ENCODE results near the gene NUDT4.
"Not testable (repeated sequence)": the region's sequence is repeated elsewhere in the genome, so short reads cannot be mapped to it uniquely, and the experiment has no call there.

The NUDT4 gene

GRCh38 chr12:93366422-93366821 lies 11.3 kb upstream of the NUDT4 start:
- no peak for DNase-seq (ENCODE audit: low read depth in 2 of 2)

- no peak for DNase-seq (ENCODE audit: low read depth in 2 of 2)
These were observed 9.0 kb upstream of the NUDT4 start for GRCh38 chr12:93368766-93369165.

GRCh38 chr12:93369505-93369904 lies 8.2 kb upstream of the NUDT4 start:
- DNase-seq (ENCODE audit: low read depth in 2 of 2): no peak

- DNase-seq (ENCODE audit: low read depth in 2 of 2): no peak
These were observed 6.8 kb upstream of the NUDT4 start for GRCh38 chr12:93370947-93371346.

- DNase-seq (ENCODE audit: low read depth in 2 of 2): no peak
These were observed 3.6 kb upstream of the NUDT4 start for GRCh38 chr12:93373961-93374656.

GRCh38 chr12:93375906-93376305 lies 1.8 kb upstream of the NUDT4 start:
- no peak for DNase-seq (ENCODE audit: low read depth in 2 of 2)

GRCh38 chr12:93376436-93377251 lies 1.1 kb upstream of the NUDT4 start:
- no peak for DNase-seq (ENCODE audit: low read depth in 2 of 2)

- DNase-seq (ENCODE audit: low read depth in 2 of 2): peak; percentile 40 to 41
These were observed 672 bp downstream of the NUDT4 start for GRCh38 chr12:93378196-93378997.

GRCh38 chr12:93378998-93379325 lies 1.2 kb downstream of the NUDT4 start:
- no peak for DNase-seq (ENCODE audit: low read depth in 2 of 2)

- DNase-seq (ENCODE audit: low read depth in 2 of 2): no peak
These were observed 1.7 kb downstream of the NUDT4 start for GRCh38 chr12:93379326-93379980.

DNA sequence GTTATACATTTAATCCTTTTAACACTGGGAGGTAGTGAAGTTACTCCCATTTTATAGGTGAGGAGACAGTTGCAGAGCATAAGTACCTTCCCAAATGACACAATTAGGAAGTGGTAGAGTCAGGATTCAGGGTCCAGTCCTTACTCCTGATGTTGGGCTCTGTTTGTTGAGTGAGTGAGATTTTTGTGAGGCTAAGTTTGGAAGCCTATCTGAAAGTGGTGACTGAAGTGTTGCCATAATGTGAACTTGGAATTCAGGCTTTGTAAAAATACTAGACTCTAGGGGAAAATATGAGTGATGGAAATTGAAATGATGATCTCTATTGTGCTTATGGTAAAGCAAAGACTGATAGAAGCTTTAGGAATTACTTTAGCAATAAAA lies 2.2 kb downstream of the NUDT4 start:
- no peak for DNase-seq (ENCODE audit: low read depth in 2 of 2)

GRCh38 chr12:93380480-93381121 lies 2.9 kb downstream of the NUDT4 start:
- no peak for DNase-seq (ENCODE audit: low read depth in 2 of 2)

DNA sequence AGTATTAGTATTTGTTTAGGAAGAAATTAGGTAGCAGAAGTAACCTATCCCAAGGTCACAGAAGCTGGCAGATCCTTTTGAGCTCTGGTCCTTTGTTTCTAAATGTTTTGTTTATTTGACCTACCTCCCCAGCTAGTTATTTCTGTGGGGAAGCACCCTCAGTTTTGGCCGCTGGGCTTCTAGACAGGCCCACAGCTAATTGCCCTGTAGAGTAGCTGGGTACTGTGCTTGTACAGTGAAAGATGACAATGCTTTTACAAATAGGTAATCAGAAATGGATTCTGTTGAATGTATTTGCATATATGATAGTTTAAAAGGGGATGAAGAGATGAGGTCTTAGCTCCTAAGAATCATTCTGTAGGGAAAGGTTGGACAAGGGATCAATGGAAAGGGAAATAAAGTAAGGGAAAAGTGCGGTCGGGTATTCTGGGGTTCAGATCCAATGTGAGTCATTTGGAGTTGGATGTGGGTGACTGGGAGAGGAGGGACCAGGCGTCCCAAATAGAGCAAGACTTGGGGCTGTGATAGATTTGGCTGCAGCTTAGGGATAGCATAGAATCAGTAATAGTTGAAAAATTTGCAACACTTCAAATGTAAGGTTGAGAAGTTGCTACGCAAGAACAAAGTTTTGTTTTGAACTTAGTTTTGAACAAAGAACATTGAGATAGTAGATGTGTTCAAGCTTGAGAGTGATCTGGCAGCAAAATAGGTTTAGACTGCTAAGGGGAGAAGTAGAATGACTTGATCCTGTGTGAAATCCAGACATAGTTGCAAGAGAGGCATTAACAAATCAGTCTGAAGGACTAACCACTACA lies 3.6 kb downstream of the NUDT4 start:
- no peak for DNase-seq (ENCODE audit: low read depth in 2 of 2)

DNA sequence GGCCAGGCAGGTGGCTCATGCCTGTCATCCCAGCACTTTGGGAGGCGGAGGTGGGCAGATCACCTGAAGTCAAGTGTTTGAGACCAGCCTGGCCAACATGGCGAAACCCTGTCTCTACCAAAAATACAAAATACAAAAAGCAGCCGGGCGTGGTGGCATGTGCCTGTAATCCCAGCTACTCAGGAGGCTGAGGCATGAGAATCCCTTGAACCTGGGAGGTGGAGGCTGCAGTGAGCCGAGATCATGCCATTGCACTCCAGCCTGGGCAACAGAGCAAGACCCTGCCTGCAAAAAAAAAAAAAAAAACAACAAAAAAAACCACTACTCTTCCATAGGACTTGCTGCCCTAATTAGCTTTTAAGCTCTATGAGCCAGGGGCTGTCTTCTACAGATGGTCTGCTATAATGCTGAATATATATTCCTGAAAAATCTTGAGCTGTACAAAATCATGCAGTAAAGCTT lies 4.3 kb downstream of the NUDT4 start:
- DNase-seq (ENCODE audit: low read depth in 2 of 2): not testable (repeated sequence)

GRCh38 chr12:93387780-93388179 lies 10.1 kb downstream of the NUDT4 start:
- DNase-seq (ENCODE audit: low read depth in 2 of 2): peak; percentile 49 to 70

DNA sequence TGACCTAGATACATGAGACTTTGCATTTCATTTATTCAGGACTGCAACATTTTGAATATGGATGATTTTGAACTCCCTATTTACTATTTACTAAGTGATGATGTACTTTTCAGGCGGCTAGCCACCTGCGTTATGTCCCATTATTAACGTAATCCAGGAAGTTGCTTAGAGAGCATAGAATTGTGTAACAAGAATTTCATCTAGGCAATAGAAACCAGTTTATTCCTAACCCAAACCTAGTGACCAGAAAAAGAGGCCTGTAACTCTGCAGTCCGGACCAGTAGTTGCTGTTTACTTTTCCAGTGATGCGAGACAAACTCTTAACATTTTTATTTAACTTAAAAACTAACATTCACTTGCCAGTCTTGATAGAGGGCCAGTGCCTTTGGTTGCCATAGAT lies 12.3 kb downstream of the NUDT4 start:
- no peak for DNase-seq (ENCODE audit: low read depth in 2 of 2)

GRCh38 chr12:93390549-93391297 lies 13.0 kb downstream of the NUDT4 start:
- no peak for DNase-seq (ENCODE audit: low read depth in 2 of 2)

DNA sequence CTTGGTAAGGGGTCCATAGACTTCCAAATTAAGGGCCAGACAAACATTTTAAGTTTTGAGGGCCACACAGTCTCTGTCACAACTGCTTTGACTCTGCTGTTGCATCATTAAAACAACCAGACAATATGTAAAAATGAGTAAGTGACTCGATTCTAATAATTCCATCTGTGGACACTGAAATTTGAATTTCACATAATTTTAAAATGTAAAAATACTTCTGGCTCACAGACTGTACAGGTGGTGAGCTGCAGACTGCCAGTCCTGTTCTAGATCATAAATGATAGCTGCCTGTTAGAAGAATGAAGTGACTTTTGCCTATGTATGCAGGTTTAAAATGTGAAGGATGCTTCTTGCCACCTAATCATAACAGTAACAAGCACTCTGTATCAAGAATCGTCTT lies 15.7 kb downstream of the NUDT4 start:
- no peak for DNase-seq (ENCODE audit: low read depth in 2 of 2)

GRCh38 chr12:93397412-93397811 lies 19.7 kb downstream of the NUDT4 start:
- no peak for DNase-seq (ENCODE audit: low read depth in 2 of 2)

Data from stimulated activated CD4-positive, alpha-beta T cell treated with anti-CD3 and anti-CD28 coated beads, Interleukin-4, amount 100 ng/mL, for 48 hours (primary cell).